HS-27A (cell line): ENCODE data around the gene HTR3A.

ENCODE experiments used
- DNase-seq: peaks from one replicate; pipeline ENCODE4 v3.0.0-alpha.2; 2012; ENCODE audit warnings: low read depth, missing footprints

Gene HTR3A

DNA sequence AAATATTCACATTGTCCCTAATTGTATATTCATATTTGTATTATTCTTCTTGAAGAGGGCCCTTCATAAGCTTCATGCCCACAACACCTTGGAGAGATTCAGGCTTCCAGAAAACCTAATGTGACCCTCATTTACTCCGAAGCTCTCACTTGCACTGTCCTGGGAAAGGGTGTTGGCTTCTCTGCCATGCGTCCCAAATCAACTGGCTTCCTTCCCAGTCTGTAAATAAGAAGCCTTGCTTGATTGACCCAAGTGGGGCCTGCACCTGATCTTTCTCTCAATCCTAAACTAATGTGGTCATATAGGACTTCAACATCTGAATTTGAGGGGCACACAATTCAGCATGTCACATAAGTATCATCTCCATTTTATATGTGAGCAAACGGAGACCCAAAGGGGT, 44.1 kb downstream of the HTR3A start:
- no peak for DNase-seq

- no peak for DNase-seq
These were observed 44.7 kb downstream of the HTR3A start for GRCh38 chr11:114019574-114019973.

- DNase-seq, result no peak
These were observed 50.5 kb downstream of the HTR3A start for GRCh38 chr11:114025329-114025907.

DNA sequence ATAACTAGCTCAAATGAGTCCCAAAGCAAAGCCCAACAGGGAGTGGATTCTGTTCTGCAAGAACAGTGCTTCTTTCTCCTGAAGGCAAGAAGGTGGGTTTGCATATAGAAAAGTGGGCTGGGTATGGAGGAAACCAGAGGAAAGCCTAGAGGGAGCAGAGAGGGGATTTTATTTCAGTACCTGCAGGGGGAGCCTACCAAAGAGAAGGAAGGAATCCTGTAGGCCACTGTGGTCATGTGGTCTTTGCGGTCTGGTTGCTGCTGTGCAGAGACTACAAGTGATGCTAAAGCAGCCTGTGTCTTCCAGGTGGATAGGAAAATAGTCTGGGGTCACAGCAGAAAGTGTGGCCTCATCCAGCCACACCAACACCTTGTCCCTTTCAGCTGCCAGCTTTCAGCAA, 51.4 kb downstream of the HTR3A start:
- no peak for DNase-seq

DNA sequence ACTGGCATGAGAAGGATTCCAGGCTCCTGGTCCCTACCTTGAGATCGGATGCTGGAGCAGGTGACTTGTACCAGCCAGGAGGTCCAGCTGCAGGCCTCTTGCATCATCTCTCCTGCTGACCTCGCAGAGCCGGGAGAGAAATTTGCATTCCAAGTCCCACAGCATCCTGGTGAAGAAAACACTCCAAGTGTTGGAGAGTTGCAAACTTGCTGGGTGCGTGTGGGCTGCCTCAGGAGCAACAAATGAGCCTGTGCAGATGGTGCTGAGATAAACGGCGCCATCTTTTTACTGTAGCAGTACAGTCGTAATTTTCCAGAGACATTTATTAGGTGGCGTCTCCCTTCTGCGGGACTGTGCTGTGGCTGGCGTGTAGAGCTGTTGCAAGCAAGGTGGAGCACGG, 52.5 kb downstream of the HTR3A start:
- no peak for DNase-seq

DNA sequence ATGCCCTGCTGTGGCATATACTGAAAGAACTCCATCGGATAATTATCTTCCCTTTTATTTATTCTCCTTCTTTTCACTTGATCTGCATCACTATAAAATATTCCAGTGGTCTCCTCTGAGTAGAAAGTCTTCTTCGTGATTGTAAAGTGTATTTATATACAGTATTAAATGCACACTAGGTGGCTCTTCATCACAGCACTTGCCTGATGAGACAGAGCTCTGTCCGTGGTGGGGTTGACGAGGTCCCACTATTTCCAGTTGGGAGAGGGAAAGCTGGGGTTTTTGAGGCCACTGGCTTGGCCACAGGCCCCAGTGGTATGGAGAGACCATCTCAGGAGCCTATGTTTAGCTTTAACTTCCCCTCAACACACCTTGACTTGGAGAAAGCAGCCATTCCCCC, 53.0 kb downstream of the HTR3A start:
- DNase-seq, result no peak

DNA sequence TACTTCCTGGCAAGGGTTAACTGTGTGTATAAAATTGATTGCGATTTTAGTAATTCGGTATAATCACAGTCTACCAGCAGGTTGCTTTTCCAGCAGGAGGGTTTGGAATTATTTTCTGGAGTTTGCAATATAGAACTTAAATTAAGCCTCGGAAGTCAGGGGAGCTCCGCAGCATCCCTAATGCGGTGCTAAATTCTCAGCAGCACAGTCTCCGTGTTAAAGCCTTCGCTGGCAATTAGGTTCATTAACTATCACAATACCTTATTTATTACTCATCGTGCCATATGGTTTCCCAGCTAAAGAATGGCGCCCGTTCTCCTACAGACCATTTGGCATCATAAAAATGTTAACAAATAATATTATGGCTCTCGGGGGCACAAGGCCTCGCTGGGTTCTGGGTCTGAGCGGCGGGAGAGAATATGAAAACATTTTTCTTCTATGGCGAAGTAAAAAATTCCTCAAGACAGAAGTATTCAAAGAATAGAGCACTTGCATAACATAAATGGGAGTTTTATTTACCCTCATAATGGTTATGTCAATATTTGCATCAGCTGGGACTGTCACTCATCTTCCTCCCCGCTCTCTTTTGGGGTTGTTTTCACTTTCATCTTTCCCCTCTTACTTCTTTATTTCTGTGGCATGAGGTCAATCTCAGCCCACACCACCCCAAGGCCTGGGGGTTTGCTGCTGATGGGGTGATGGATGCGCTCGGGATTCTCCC, 56.5 kb downstream of the HTR3A start:
- no peak for DNase-seq

GRCh38 chr11:114031967-114032320, 57.0 kb downstream of the HTR3A start:
- no peak for DNase-seq

- no peak for DNase-seq
These were observed 58.2 kb downstream of the HTR3A start for GRCh38 chr11:114033066-114033465.

GRCh38 chr11:114033572-114033971, 58.7 kb downstream of the HTR3A start:
- no peak for DNase-seq

DNA sequence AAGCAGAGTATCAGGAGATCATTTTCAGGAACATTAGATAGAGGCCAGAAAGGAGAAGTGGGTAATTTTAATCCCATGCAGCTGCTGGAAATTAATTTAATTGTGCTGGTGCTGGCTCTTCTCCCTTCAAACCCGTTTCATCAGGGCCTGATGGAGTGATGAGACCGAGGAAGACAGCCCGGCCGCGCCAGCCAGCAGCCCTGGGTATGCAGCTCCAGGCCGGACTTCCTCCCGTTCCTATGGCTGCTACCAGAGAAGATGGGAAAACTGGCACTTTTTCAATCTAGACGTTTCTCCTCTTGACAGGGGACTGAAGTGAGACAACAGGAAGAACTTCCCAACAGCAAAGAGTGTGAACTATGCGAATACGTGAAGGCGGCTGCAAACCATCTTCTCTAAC, 60.0 kb downstream of the HTR3A start:
- DNase-seq, result no peak

DNA sequence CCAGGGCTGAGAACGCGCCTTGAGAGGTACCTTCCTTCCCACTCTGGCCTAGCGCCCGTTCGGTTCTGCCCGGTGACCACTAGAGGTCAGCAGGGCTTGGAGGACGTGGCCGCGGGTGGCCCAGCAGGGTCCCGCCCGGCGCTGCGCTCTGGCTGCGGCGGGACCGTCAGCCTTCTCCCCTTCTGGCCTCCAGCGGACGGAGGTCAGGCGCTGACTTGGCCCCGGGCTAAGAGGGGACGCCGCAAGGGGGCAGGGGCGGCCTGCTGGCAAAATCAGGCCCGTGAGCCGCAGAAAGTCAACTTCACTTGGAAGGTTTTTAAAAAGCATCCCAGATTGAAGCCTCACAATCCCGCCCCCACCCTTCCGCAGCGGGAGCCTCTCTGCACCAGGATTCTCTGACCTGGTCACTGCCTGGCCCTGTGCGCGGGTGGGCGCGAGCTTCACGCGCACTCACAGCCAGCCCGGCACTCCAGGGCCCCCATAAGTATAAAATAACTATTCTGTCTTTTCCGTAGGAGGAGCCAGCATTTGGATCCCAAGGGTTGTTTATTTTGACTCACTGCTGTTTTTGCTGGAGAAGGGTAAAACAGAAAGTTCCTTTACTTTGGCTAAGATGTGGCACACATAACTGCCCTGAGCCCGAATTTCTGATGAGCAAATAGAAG, 61.4 kb downstream of the HTR3A start:
- no peak for DNase-seq

- no peak for DNase-seq
These were observed 62.0 kb downstream of the HTR3A start for GRCh38 chr11:114036958-114037357.

GRCh38 chr11:114039551-114039950, 64.6 kb downstream of the HTR3A start:
- DNase-seq, result no peak
